Measurements from ENCODE around the gene NT5DC3.

Gene NT5DC3

DNA sequence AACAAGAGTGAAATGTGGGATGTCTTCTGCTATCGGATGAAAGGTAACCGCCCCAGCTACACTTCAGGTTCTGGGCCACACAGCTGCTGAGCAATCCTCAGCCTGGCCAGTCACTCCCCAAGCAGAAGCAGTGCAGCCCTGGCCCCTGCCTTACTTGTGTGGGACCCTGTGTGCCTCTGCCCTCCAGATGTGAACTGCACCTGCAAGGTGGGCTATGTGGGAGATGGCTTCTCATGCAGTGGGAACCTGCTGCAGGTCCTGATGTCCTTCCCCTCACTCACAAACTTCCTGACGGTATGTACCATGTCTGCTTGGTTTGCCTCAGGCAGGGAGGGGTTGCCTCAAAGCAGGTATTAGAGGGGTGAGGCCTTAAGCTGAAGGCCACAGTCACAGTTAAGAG, 85.6 kb downstream of the NT5DC3 start:
- no peaks in the 10 kb centered on the region for H4K20me1 ChIP-seq (ENCODE audit: insufficient read depth, low read length)
- no peaks in the 10 kb centered on the region for H3K36me3 ChIP-seq (ENCODE audit: insufficient read depth, low read length)
- no peak overlapping the region for H3K4me2 ChIP-seq (ENCODE audit: low read length)
- H3K9me2 ChIP-seq (ENCODE audit: low read depth, low read length) = no peaks in the 10 kb centered on the region
- H3K27ac ChIP-seq (ENCODE audit: low read depth, low read length, poor library complexity, severe bottlenecking) = no peak overlapping the region
- no peak overlapping the region for H2AFZ ChIP-seq (ENCODE audit: low read length)
- no peak overlapping the region for H3K9ac ChIP-seq (ENCODE audit: low read length)
- H3K79me2 ChIP-seq (ENCODE audit: insufficient read depth, low read length) = no peaks in the 10 kb centered on the region
- no peaks in the 10 kb centered on the region for H3F3A ChIP-seq (ENCODE audit: insufficient read depth, low read length)
- H3K4me3 ChIP-seq (ENCODE audit: low read depth, low read length, poor library complexity, severe bottlenecking) = no peak overlapping the region
- H3K9me3 ChIP-seq (ENCODE audit: low read length) = no peaks in the 10 kb centered on the region
- no peaks in the 10 kb centered on the region for H3K4me1 ChIP-seq (ENCODE audit: insufficient read depth, low read length, severe bottlenecking)
- no peaks in the 10 kb centered on the region for H3K27me3 ChIP-seq (ENCODE audit: insufficient read depth, low read length)
- TF ChIP-seq, protein P1, sequence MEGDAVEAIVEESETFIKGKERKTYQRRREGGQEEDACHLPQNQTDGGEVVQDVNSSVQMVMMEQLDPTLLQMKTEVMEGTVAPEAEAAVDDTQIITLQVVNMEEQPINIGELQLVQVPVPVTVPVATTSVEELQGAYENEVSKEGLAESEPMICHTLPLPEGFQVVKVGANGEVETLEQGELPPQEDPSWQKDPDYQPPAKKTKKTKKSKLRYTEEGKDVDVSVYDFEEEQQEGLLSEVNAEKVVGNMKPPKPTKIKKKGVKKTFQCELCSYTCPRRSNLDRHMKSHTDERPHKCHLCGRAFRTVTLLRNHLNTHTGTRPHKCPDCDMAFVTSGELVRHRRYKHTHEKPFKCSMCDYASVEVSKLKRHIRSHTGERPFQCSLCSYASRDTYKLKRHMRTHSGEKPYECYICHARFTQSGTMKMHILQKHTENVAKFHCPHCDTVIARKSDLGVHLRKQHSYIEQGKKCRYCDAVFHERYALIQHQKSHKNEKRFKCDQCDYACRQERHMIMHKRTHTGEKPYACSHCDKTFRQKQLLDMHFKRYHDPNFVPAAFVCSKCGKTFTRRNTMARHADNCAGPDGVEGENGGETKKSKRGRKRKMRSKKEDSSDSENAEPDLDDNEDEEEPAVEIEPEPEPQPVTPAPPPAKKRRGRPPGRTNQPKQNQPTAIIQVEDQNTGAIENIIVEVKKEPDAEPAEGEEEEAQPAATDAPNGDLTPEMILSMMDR (IDR thresholded peaks at IDR 0.05; ENCODE audit: low read length) = no peak
- TF ChIP-seq EZH2 (IDR thresholded peaks at IDR 0.05; ENCODE audit: borderline replicate concordance, low read length) = no peak

DNA sequence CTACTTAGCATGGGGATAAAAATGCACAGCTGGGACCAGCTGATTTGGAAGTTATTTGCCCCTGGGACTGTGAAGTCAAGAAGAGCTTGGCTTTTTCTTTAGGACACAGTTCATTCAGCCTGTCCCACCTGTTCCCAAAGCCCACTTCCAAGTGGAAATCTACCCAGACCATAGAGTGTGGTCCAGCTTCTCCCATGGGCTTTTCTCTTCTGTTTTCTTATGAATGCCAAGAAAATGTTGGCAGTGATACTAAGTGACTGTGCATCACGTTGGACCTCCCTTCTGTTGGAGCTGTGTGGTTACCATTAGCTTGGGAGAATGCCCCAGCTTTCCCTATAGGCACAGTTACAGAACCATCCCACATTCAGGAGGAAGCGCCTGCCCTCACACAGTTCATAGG, 89.4 kb downstream of the NT5DC3 start:
- TF ChIP-seq EZH2 (IDR thresholded peaks at IDR 0.05; ENCODE audit: borderline replicate concordance, low read length) = no peak
- TF ChIP-seq, protein P1 (IDR thresholded peaks at IDR 0.05; ENCODE audit: low read length) = no peak
- no peaks in the 10 kb centered on the region for H3K9me3 ChIP-seq (ENCODE audit: low read length)
- H2AFZ ChIP-seq (ENCODE audit: low read length) = no peak overlapping the region
- no peak overlapping the region for H3K4me3 ChIP-seq (ENCODE audit: low read depth, low read length, poor library complexity, severe bottlenecking)
- no peaks in the 10 kb centered on the region for H3F3A ChIP-seq (ENCODE audit: insufficient read depth, low read length)
- no peak overlapping the region for H3K4me2 ChIP-seq (ENCODE audit: low read length)
- no peaks in the 10 kb centered on the region for H3K4me1 ChIP-seq (ENCODE audit: insufficient read depth, low read length, severe bottlenecking)
- H3K9me2 ChIP-seq (ENCODE audit: low read depth, low read length) = no peaks in the 10 kb centered on the region
- no peaks in the 10 kb centered on the region for H3K27me3 ChIP-seq (ENCODE audit: insufficient read depth, low read length)
- H3K27ac ChIP-seq (ENCODE audit: low read depth, low read length, poor library complexity, severe bottlenecking) = no peak overlapping the region
- H4K20me1 ChIP-seq (ENCODE audit: insufficient read depth, low read length) = no peaks in the 10 kb centered on the region
- no peak overlapping the region for H3K9ac ChIP-seq (ENCODE audit: low read length)
- no peaks in the 10 kb centered on the region for H3K36me3 ChIP-seq (ENCODE audit: insufficient read depth, low read length)
- H3K79me2 ChIP-seq (ENCODE audit: insufficient read depth, low read length) = no peaks in the 10 kb centered on the region

DNA sequence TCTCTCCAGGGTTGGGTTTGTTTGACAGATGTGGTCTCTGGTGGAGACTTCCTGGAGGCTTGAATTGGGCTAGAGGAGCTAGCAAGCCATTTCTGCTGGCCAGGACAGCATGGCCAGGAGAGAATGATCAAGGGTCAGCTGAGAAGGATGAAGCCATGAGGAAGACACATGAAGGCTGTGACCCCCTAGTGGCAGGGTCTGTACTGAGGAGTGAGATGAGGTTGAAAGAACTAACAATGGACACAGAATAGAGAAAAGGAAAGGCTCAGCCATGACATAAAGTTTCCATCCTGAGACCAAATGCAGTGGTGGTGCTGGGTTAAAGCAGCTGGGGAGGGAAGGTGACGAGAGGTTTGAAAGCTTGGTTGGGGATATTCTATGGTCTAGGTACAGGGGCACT, 89.9 kb downstream of the NT5DC3 start:
- no peaks in the 10 kb centered on the region for H3K4me1 ChIP-seq (ENCODE audit: insufficient read depth, low read length, severe bottlenecking)
- no peak overlapping the region for H2AFZ ChIP-seq (ENCODE audit: low read length)
- H3F3A ChIP-seq (ENCODE audit: insufficient read depth, low read length) = no peaks in the 10 kb centered on the region
- no peaks in the 10 kb centered on the region for H3K79me2 ChIP-seq (ENCODE audit: insufficient read depth, low read length)
- H3K36me3 ChIP-seq (ENCODE audit: insufficient read depth, low read length) = no peaks in the 10 kb centered on the region
- H3K4me3 ChIP-seq (ENCODE audit: low read depth, low read length, poor library complexity, severe bottlenecking) = no peak overlapping the region
- H3K9ac ChIP-seq (ENCODE audit: low read length) = no peak overlapping the region
- no peak overlapping the region for H3K27ac ChIP-seq (ENCODE audit: low read depth, low read length, poor library complexity, severe bottlenecking)
- TF ChIP-seq EZH2 (IDR thresholded peaks at IDR 0.05; ENCODE audit: borderline replicate concordance, low read length) = no peak
- TF ChIP-seq, protein P1 (IDR thresholded peaks at IDR 0.05; ENCODE audit: low read length) = peak; percentile 23; the same call in 1 of the 2 replicates
- no peaks in the 10 kb centered on the region for H3K9me2 ChIP-seq (ENCODE audit: low read depth, low read length)
- H3K4me2 ChIP-seq (ENCODE audit: low read length) = no peak overlapping the region
- H3K9me3 ChIP-seq (ENCODE audit: low read length) = no peaks in the 10 kb centered on the region
- H4K20me1 ChIP-seq (ENCODE audit: insufficient read depth, low read length) = no peaks in the 10 kb centered on the region
- no peaks in the 10 kb centered on the region for H3K27me3 ChIP-seq (ENCODE audit: insufficient read depth, low read length)

Data from OCI-LY1 (cell line).